ENCODE measurements around the gene KLHL8.

DNA sequence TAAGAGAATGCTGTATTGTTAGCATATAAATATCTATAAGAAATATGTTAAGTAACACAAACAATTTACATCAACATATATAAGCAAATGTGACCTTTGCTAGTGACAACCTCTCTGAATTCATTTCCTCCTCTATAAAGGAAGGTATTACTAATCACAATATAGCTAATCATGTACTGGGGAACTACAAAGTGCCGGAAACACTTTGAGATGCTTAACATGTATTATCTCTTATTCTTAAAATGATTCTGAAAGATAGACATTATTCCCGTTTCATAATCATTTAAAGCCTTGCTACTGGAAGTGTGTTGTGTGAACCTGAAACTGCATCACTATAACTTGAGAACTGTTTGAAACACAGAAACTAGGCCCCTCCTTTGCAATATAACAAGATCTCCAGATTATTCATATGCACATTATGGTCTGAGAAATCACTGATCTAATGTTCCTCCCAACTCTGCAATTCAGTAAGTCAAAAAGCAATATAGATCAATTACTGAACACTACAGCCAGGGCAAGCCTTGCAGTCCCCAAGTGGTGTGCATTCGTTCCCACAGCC is 54.0 kb downstream of the KLHL8 start:
- TF ChIP-seq, protein P1, sequence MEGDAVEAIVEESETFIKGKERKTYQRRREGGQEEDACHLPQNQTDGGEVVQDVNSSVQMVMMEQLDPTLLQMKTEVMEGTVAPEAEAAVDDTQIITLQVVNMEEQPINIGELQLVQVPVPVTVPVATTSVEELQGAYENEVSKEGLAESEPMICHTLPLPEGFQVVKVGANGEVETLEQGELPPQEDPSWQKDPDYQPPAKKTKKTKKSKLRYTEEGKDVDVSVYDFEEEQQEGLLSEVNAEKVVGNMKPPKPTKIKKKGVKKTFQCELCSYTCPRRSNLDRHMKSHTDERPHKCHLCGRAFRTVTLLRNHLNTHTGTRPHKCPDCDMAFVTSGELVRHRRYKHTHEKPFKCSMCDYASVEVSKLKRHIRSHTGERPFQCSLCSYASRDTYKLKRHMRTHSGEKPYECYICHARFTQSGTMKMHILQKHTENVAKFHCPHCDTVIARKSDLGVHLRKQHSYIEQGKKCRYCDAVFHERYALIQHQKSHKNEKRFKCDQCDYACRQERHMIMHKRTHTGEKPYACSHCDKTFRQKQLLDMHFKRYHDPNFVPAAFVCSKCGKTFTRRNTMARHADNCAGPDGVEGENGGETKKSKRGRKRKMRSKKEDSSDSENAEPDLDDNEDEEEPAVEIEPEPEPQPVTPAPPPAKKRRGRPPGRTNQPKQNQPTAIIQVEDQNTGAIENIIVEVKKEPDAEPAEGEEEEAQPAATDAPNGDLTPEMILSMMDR (IDR thresholded peaks at IDR 0.05; ENCODE audit: poor library complexity, severe bottlenecking): no peak
- TF ChIP-seq TAF1 (IDR thresholded peaks at IDR 0.05; ENCODE audit: low read depth): no peak
- no peak for TF ChIP-seq SMC3 (conservative IDR thresholded peaks at IDR 0.05; ENCODE audit: poor library complexity)
- TF ChIP-seq EP300 (conservative IDR thresholded peaks at IDR 0.05; ENCODE audit: poor library complexity, severe bottlenecking): no peak
- TF ChIP-seq POLR2AphosphoS5 (IDR thresholded peaks at IDR 0.05): no peak
- no peak for TF ChIP-seq RAD21 (conservative IDR thresholded peaks at IDR 0.05)
- no peak for TF ChIP-seq EZH2 (IDR thresholded peaks at IDR 0.05; ENCODE audit: borderline replicate concordance, insufficient read depth, low read length, poor library complexity, severe bottlenecking)
- TF ChIP-seq, protein P2, sequence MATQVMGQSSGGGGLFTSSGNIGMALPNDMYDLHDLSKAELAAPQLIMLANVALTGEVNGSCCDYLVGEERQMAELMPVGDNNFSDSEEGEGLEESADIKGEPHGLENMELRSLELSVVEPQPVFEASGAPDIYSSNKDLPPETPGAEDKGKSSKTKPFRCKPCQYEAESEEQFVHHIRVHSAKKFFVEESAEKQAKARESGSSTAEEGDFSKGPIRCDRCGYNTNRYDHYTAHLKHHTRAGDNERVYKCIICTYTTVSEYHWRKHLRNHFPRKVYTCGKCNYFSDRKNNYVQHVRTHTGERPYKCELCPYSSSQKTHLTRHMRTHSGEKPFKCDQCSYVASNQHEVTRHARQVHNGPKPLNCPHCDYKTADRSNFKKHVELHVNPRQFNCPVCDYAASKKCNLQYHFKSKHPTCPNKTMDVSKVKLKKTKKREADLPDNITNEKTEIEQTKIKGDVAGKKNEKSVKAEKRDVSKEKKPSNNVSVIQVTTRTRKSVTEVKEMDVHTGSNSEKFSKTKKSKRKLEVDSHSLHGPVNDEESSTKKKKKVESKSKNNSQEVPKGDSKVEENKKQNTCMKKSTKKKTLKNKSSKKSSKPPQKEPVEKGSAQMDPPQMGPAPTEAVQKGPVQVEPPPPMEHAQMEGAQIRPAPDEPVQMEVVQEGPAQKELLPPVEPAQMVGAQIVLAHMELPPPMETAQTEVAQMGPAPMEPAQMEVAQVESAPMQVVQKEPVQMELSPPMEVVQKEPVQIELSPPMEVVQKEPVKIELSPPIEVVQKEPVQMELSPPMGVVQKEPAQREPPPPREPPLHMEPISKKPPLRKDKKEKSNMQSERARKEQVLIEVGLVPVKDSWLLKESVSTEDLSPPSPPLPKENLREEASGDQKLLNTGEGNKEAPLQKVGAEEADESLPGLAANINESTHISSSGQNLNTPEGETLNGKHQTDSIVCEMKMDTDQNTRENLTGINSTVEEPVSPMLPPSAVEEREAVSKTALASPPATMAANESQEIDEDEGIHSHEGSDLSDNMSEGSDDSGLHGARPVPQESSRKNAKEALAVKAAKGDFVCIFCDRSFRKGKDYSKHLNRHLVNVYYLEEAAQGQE (IDR thresholded peaks at IDR 0.05; ENCODE audit: borderline replicate concordance): no peak

All from neural cell (in vitro differentiated cells).